PFSK-1 (cell line): ENCODE results near the gene LAMA1.

Experiments used
- FOXP2 ChIP-seq: optimal IDR thresholded peaks from 2 replicates; pipeline ENCODE3; 2011; ENCODE audit warnings: borderline replicate concordance, control low read depth, inconsistent platforms; ENCODE audit not compliant: insufficient read depth; ENCODE audit errors: extremely low read length, extremely low read depth
- POLR2AphosphoS5 ChIP-seq: IDR thresholded peaks from 2 replicates; pipeline ENCODE4 v1.6.1; 2012; ENCODE audit warnings: low read depth, mild to moderate bottlenecking, control low read depth, low read length, moderate library complexity
- SIN3A ChIP-seq: IDR thresholded peaks from 2 replicates; pipeline ENCODE4 v1.6.1; 2012; ENCODE audit warnings: mild to moderate bottlenecking, low read length, moderate library complexity, borderline replicate concordance; ENCODE audit not compliant: insufficient read depth
- TAF1 ChIP-seq: IDR thresholded peaks from 2 replicates; pipeline ENCODE4 v1.6.1; 2012; ENCODE audit warnings: low read length, control low read depth, borderline replicate concordance; ENCODE audit not compliant: insufficient read depth
- TF ChIP-seq, protein P1 (sequence below), 2 experiments: IDR thresholded peaks; 2 replicates each; pipeline versions ENCODE4 v1.6.1 to v1.8.0; 2011 to 2012; ENCODE audit warnings: low read depth in 2 of 2, low read length in 2 of 2, control low read depth in 1 of 2, inconsistent platforms in 1 of 2, mild to moderate bottlenecking in 1 of 2, moderate library complexity in 1 of 2; ENCODE audit not compliant: insufficient read depth in 1 of 2

Gene LAMA1

DNA sequence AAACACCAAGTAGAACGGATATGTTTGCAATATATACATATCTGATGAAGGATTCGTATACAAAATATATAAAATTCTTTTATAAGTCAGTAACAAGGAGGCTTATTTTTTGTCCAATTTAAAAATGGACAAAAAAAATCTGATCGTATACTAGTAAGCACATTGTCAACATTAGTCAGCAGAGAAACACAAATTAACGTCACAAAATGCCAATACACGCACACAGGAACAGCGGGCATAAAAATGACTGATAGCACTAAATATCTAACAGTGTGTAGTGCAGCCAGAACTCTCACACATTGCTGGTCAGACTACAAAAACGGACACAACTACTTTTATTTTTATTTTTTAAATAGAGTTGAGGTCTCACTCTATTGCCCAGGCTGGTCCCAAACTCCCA lies 69.5 kb downstream of the LAMA1 start:
- TF ChIP-seq, protein P1, sequence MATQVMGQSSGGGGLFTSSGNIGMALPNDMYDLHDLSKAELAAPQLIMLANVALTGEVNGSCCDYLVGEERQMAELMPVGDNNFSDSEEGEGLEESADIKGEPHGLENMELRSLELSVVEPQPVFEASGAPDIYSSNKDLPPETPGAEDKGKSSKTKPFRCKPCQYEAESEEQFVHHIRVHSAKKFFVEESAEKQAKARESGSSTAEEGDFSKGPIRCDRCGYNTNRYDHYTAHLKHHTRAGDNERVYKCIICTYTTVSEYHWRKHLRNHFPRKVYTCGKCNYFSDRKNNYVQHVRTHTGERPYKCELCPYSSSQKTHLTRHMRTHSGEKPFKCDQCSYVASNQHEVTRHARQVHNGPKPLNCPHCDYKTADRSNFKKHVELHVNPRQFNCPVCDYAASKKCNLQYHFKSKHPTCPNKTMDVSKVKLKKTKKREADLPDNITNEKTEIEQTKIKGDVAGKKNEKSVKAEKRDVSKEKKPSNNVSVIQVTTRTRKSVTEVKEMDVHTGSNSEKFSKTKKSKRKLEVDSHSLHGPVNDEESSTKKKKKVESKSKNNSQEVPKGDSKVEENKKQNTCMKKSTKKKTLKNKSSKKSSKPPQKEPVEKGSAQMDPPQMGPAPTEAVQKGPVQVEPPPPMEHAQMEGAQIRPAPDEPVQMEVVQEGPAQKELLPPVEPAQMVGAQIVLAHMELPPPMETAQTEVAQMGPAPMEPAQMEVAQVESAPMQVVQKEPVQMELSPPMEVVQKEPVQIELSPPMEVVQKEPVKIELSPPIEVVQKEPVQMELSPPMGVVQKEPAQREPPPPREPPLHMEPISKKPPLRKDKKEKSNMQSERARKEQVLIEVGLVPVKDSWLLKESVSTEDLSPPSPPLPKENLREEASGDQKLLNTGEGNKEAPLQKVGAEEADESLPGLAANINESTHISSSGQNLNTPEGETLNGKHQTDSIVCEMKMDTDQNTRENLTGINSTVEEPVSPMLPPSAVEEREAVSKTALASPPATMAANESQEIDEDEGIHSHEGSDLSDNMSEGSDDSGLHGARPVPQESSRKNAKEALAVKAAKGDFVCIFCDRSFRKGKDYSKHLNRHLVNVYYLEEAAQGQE (IDR thresholded peaks at IDR 0.05; ENCODE audit: insufficient read depth in 1 of 2, low read depth in 2 of 2, low read length in 2 of 2): no peak
- TF ChIP-seq SIN3A (no peak), POLR2AphosphoS5 (no peak), FOXP2 (no peak), TAF1 (no peak)

DNA sequence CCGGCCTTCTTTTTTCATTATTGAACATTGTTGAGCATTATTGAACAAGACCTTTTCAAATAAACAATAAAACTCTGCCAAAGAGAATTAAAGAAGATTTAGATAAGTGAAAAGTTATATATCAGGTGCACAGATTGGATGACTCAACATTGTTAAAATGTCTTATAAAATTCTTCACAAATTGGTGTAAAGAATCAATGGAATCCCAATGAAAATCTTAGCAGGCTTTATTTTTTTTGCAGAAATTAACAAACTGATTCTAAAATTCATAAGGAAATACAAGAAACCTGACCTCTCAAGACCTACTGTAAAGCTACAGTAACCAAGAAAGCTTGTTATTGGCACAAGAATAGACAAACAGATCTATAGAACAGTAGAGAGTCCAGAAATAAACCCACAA lies 70.3 kb downstream of the LAMA1 start:
- no peak for TF ChIP-seq POLR2AphosphoS5
- TF ChIP-seq, protein P1 (IDR thresholded peaks at IDR 0.05; ENCODE audit: insufficient read depth in 1 of 2, low read depth in 2 of 2, low read length in 2 of 2): no peak
- no peak for TF ChIP-seq FOXP2
- no peak for TF ChIP-seq TAF1
- no peak for TF ChIP-seq SIN3A

DNA sequence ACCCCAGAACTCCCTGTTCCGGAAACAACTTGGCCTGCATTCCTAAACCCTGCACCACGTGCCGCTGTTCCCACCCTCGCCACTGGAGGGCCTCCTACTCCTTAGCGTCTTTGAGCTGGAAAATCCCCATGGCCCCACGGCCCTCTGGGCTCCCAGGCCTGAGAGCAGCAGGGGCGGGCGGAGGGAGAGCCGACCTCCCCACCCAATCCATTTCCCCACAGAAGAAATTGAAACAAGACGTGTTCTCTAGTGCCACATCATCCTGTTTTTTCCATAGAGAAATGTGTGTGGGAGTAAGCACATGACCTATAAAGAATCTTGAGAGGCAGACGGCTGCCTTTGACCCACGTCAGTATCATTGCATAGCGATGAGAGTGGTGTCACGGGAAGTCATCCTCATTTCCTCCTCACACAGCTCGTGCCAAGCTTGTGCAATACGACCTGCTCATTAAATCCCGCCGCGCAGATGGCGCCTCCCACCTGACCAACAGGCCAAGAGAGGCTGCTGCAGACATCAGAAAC lies 79.2 kb downstream of the LAMA1 start:
- TF ChIP-seq FOXP2 (no peak), POLR2AphosphoS5 (no peak), SIN3A (no peak), TAF1 (no peak)
- TF ChIP-seq, protein P1 (IDR thresholded peaks at IDR 0.05; ENCODE audit: insufficient read depth in 1 of 2, low read depth in 2 of 2, low read length in 2 of 2): no peak

DNA sequence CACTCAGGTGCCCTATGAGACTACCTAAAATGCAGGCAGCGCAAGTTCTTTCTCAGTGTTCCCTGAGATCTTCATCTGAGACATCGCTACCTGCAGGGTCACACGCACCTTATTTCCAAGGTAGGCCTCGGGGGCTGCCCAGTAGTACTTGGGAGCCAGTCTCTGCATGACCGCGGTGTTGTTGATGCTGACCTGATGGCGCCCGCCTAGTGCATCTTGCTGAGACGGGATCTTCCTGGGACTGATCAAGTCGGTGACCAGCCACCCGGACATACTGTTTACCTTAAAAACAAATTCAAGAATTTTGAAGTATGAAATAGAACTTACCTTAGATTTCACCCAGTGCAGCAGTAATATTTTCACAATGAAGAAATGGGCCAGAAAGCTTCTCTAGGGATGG lies 80.1 kb downstream of the LAMA1 start:
- no peak for TF ChIP-seq TAF1
- no peak for TF ChIP-seq FOXP2
- no peak for TF ChIP-seq SIN3A
- TF ChIP-seq, protein P1 (IDR thresholded peaks at IDR 0.05; ENCODE audit: insufficient read depth in 1 of 2, low read depth in 2 of 2, low read length in 2 of 2): no peak
- no peak for TF ChIP-seq POLR2AphosphoS5

DNA sequence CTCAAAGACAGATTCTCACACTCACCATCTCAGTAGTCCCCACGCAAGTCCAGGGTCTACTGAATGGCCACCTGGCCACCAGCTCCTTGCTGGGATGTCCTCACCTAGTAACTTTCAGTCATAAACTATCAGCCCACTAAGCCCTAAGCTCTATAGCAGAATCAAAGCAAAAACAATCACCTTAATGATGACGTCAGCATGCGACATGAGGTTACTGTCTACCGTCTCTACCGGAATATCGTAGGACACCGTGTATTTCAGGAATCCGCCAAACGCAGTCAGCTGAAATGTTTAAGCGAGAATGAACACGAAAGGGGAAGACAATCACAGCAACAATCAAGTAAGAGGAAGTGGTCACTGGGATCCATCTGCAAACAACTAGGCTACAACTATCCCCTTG lies 81.8 kb downstream of the LAMA1 start:
- no peak for TF ChIP-seq TAF1
- no peak for TF ChIP-seq SIN3A
- no peak for TF ChIP-seq POLR2AphosphoS5
- TF ChIP-seq, protein P1 (IDR thresholded peaks at IDR 0.05; ENCODE audit: insufficient read depth in 1 of 2, low read depth in 2 of 2, low read length in 2 of 2): no peak
- TF ChIP-seq FOXP2: no peak
